HG03571 (cell line): ENCODE data around the gene RDH13.

ENCODE experiments used
- ATAC-seq: cut with Tn5 transposase; IDR thresholded peaks from one replicate; pipeline ENCODE4 v1.9.1; 2021; ENCODE audit not compliant: unreplicated experiment

The RDH13 gene

DNA sequence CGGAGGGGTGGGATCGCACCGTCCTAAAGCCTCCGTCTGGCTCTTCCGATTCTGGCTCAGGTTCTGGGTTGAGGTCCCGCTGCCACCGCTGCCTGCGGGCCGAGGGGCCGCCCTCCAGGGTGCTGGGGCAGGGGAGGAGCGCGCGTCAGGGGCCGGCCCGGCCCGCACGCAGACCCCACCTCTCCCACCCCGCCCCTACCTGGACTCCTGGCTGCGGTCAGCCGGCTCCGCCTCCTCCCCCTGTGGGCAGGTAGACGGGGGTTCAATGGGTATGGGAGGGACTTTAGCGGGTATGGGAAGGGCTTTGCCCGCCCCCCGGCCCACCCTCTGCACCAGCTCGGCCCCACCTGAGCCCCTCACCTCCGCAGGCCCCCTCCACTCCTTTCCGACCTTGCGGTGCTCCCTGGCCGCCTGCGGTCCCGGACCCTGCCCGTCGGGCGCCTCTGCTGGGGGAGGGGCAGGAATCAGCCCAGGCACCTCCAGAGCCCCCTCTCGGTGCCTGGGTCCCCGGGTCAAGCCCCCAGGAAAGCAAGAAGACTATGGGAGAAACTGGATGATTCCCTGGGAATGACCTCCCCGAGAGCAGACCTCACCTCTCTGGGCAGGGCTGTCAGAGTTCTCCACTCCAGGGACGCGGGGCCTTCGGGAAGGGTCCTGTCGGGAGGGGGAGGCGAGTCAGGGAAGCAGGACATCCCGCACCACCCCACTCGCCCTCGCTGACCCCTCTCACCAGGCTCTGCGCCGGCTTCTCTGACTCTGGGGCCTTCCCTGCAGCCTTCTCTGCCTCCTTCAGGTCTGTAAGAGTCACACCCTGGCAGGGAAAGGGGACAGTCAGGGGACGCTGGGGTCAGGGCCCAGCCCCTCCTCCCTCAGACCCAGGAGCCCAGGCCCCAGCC lies 29.7 kb upstream of the RDH13 start:
- ATAC-seq = no peak

DNA sequence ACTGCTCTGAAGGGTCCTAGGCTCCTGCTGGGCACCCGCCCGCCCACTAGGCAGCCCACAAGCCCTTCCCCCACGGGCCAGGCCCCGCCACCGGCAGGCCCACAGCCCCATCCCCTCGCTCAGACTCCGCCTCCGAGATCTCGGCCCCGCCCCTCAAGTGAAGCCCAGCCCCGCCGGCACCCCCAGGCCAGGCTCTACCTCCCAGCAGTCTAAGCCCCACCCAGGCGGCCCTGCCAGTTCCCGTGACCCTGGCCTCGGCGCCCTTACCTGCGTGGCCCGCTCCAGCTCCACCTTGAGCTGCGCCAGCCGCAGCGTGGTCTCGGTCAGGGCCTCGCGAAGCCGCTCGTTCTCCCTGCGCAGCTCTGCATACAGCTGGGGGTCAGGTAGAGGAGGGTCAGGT lies 29.0 kb upstream of the RDH13 start:
- no peak for ATAC-seq

DNA sequence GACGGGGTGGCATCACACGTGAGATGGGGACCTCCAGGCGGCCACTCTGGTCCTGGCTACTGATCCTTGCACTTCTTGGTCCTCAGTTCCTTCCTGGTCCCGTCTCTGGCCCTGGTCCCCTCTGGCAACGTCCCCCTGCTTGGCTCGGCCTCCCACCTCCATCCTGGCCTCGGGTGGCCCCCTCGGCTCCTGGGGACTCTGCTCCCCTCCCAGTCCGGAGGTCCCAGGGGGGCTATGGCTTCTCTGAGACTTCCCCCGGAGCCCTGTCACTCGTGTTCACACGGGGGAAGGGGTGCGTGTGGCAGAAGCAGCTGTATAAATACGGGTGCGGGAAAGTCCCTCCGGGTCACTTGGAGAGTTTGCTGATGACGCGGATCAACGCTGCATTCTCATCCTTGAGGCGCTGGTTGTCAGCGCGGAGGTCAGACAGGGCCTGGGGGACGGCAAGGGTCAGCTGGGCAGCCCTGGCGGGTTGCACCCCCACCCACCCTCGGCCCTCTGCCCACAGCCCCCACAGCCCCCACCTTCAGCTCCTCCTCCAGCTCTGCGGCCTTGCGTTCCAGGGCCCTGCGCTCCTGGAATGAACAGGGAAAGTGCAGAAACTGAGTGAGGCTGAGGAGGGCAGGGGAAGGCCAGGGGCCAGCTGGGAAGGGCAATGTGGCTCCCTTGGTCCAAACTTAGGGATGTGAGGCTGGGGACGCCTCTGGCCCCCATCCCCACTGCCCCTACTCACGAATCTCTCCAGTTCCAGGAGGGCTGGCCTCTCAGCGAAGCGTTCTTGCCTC lies 28.4 kb upstream of the RDH13 start:
- ATAC-seq = no peak

GRCh38 chr19:55090564-55090963 lies 27.6 kb upstream of the RDH13 start:
- no peak for ATAC-seq

- ATAC-seq = no peak
Observed at GRCh38 chr19:55089342-55089944, 26.5 kb upstream of the RDH13 start.

DNA sequence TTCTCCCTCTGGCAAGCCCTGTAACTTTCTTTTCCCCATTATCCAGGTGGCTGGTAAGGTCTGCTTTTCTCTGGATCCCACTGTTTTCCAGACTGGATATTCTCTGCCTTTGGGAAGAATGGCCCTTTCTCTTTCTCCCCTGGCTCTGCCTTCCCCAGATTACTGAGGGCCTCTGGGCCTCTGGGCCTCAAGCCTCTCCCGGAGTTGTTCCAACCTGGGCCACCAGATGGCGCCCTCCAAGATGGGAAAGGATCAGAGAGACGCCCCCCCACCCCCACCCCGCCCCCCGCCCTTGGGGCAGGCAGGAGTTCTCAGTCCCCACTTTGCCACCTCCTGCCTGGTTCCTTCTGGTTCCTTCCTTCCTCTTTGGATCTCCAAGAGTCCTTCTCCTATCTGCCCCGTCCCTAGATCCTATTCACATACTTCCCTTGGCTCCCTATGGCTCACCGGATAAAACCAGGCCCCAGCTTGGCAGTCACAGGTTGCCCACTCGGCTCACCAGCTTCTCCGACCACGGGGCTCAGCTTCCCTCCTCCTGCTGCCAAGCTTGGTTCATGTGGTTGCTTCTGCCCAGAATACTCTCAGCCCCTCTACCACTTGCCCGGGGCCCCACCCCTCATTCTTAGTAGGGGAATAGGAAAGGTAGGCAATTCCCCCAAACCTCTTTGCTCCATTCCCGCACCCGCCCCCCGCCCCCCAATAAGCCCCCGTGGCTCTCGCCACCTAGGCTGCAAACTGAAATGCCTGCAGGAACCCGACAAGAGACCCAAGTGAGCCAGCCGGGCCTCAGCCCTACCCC lies 25.8 kb upstream of the RDH13 start:
- no peak for ATAC-seq

DNA sequence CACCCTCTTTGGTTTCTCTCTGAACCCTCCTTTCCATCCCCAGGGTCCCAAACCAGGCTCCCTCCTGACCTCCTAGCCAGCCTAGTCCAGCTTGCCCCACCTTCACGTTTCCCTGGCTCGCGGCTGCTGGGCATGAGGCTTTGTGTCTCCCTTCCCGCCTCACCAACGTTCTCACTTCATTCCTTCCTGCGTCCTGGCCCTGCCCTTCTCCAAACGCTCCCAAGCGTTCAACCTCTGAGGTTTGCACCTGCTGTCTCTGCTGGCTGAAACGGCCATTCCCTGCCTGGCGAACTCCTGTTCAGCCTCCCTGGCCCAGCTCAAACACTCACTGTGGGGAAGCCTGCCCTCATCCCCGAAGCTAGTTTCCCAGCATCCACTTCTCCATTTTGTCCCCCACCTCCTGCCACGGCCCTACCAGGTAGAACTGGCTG lies 25.1 kb upstream of the RDH13 start:
- no peak for ATAC-seq

DNA sequence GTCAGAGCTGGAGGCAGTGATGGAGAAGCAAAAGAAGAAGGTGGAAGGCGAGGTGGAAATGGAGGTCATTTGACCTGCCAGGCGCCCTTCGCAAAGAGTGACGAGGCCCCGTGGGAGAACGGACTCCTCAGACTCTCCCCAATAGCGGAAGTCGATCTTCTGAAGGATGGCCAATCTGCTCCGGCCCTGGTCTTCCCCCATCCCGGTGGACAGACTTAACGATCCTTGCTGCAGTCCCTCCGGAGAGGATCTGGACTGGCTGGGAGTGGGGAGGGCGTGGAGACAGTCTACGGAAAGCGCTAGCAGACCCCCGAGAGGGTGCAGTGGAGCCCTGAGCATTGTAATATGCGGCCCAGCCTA lies 24.6 kb upstream of the RDH13 start:
- ATAC-seq = no peak

DNA sequence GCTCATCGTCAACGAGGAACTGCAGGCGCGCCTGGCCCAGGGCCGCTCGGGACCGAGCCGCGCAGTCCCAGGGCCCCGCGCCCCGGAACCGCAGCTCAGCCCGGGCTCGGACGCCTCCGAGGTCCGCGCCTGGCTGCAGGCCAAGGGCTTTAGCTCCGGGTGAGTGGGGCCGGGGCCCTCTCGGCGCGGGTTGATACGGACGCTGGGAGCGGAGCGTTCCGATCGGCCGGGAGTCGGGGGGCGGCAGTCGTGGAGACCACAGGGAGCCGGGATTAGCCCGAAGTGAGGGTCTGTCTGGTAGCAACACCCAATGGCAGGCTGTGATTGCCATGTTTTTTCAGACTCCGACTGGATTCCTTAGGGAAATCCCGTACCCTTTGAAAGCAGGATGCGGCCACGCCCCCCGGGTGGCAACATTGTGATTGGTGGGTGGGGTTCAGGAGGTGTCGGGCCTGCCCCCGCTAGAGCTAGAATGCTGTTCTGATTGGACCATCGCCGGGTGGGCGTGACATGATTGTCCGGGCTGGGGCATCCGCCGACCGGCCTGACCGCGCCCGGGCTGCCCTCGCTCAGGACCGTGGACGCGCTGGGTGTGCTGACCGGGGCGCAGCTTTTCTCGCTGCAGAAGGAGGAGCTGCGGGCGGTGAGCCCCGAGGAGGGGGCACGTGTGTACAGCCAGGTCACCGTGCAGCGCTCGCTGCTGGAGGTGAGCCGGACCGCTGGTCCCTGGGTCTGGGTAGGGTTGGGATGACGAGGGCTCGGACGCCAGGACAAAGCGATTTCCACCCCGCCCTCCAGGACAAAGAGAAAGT lies 24.0 kb upstream of the RDH13 start:
- ATAC-seq = no peak

- ATAC-seq = no peak
Observed at GRCh38 chr19:55085923-55086715, 23.2 kb upstream of the RDH13 start.

DNA sequence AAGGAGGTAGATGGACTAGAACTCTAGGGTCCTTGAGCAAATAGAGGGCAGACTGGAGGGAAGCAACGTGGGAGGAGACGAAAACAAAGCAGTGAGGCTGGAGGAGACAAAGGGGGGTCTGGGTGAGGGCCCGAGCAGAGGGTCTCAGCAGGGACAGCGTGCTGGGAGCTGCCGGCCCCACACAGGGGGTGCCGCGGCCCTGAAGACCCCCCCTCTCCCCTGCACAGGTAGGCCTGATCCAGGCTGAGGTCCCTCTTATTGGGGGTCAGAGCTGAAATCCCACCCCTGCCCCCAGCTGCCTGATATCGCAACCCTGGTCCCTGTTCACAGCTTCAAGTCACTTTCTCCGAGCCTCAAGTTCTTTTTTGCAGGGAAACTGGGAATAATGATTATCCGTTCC lies 21.5 kb upstream of the RDH13 start:
- ATAC-seq = no peak

- ATAC-seq = no peak
Observed at GRCh38 chr19:55083004-55083850, 20.3 kb upstream of the RDH13 start.

DNA sequence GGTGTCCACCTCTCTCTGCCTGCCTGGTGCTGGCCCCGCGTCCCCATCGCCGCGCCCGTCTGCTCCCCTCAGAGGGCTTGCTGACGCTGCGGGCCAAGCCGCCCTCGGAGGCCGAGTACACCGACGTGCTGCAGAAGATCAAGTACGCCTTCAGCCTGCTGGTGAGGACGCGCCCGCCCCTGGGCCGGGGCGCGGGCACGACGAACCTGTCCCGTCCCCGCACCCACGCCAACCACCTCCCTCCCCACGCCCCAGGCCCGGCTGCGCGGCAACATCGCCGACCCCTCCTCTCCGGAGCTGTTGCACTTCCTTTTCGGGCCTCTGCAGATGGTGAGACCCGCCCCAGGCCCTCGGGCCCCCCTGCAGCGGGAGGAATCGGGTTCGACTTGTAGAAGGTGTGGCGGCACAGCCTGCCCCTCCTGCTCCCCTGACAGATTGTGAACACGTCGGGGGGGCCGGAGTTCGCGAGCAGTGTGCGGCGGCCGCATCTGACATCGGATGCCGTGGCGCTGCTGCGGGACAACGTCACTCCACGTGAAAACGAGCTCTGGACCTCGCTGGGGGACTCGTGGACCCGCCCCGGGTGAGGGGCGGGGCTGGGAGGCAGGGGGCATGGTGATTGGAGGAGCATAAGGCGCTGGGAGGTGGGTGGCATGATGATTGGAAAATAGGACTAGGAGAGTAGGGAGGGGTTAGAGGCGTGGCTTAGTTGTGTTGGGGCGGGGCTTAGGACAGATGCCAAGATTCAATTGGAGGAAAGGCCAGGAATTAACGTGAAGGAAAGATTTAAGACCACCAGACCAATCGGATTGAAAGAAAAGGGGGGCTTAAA lies 19.3 kb upstream of the RDH13 start:
- no peak for ATAC-seq

- no peak for ATAC-seq
Observed at GRCh38 chr19:55081770-55082019, 18.7 kb upstream of the RDH13 start.

- no peak for ATAC-seq
Observed at GRCh38 chr19:55080968-55081769, 18.2 kb upstream of the RDH13 start.

- ATAC-seq = no peak
Observed at GRCh38 chr19:55080121-55080967, 17.4 kb upstream of the RDH13 start.
